Testis (tissue), 2 donors: ENCODE results near the gene IL1RL1.

Source experiments
- POLR2A ChIP-seq: fragments of 450-650 bp; IDR thresholded peaks from one replicate; pipeline ENCODE4 v1.6.1; 2017; ENCODE audit warnings: antibody characterized with exemption, mild to moderate bottlenecking, moderate library complexity
- TF ChIP-seq, protein P1 (sequence below), 3 experiments: fragments of 450-650 bp in 2 of 3; fragments of 200-600 bp in 1 of 3; sonication (generic) in 1 of 3; IDR thresholded peaks; one replicate each; pipeline ENCODE4 v1.5.1; 2016 to 2019; ENCODE audit warnings: antibody characterized with exemption in 3 of 3, mild to moderate bottlenecking in 2 of 3, moderate library complexity in 1 of 3

DNA sequence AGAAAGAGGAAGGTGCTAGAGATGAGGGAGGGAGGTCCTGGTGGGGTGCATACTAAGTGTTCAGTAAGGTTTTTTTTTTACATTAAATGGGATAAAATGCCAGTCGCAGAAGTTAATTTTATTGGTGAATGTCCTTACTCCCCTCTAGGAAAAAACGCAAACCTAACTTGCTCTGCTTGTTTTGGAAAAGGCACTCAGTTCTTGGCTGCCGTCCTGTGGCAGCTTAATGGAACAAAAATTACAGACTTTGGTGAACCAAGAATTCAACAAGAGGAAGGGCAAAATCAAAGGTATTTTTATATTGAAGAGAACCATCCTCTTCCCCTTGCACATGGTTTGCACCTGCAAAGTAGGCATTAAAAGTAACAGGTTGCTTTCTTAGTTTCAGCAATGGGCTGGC lies 31.5 kb downstream of the IL1RL1 start:
- TF ChIP-seq, protein P1, sequence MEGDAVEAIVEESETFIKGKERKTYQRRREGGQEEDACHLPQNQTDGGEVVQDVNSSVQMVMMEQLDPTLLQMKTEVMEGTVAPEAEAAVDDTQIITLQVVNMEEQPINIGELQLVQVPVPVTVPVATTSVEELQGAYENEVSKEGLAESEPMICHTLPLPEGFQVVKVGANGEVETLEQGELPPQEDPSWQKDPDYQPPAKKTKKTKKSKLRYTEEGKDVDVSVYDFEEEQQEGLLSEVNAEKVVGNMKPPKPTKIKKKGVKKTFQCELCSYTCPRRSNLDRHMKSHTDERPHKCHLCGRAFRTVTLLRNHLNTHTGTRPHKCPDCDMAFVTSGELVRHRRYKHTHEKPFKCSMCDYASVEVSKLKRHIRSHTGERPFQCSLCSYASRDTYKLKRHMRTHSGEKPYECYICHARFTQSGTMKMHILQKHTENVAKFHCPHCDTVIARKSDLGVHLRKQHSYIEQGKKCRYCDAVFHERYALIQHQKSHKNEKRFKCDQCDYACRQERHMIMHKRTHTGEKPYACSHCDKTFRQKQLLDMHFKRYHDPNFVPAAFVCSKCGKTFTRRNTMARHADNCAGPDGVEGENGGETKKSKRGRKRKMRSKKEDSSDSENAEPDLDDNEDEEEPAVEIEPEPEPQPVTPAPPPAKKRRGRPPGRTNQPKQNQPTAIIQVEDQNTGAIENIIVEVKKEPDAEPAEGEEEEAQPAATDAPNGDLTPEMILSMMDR (IDR thresholded peaks at IDR 0.05) = no peak
- TF ChIP-seq POLR2A = no peak
